Prostate gland (tissue), 2 donors: ENCODE results near the gene RFX2. TPM values are rescaled to one million over a fixed set of nuclear protein-coding genes. Genes with fewer than 3 reads are reported as not detected.

Experiments
- DNase-seq: peaks from one replicate; pipeline ENCODE4 v3.0.0-alpha.2; 2019; ENCODE audit warnings: low spot score
- H3K27ac ChIP-seq, 2 donors: fragments of 200-600 bp; sonication (generic); 2 replicates each; pipeline ENCODE4 v1.5.1; 2017 to 2019
- H3K27me3 ChIP-seq: fragments of 200-600 bp; sonication (generic); replicated peaks from 2 replicates; pipeline ENCODE4 v1.5.1; 2019; ENCODE audit not compliant: insufficient read depth
- H3K36me3 ChIP-seq, 2 donors: fragments of 200-600 bp; sonication (generic); 1 replicate in 1 of 2; 2 replicates in 1 of 2; pipeline versions ENCODE4 v1.5.1 to v1.8.1; 2017 to 2019
- H3K4me1 ChIP-seq: fragments of 200-600 bp; sonication (generic); replicated peaks from 2 replicates; pipeline ENCODE4 v1.5.1; 2019
- H3K4me3 ChIP-seq, 2 donors: fragments of 200-600 bp; sonication (generic); 2 replicates each; pipeline ENCODE4 v1.5.1; 2017 to 2019
- H3K9me3 ChIP-seq: fragments of 200-600 bp; sonication (generic); 2 replicates; pipeline ENCODE4 v1.5.1; 2017
- CTCF ChIP-seq, 4 experiments: fragments of 200-600 bp in 2 of 4; fragments of 450-650 bp in 2 of 4; sonication (generic) in 2 of 4; IDR thresholded peaks; 1 replicate in 3 of 4; 2 replicates in 1 of 4; pipeline ENCODE4 v1.5.1; 2016 to 2019; ENCODE audit warnings: antibody characterized with exemption in 4 of 4, mild to moderate bottlenecking in 2 of 4, moderate library complexity in 2 of 4
- POLR2A ChIP-seq: fragments of 450-650 bp; IDR thresholded peaks from one replicate; pipeline ENCODE4 v1.6.1; 2016; ENCODE audit warnings: antibody characterized with exemption, mild to moderate bottlenecking
- POLR2AphosphoS5 ChIP-seq: sonication (generic); formaldehyde crosslinking; IDR thresholded peaks from one replicate; pipeline ENCODE4 v1.6.1; 2017; ENCODE audit warnings: antibody characterized with exemption
- whole genome bisulfite sequencing: methylation state at CpG from one replicate; pipeline ENCODE4 v1.1.5; 2018; 5-methylcytosine and 5-hydroxymethylcytosine counted together
- intact Hi-C: fragments of 100-400 bp; cut with DNase I; formaldehyde crosslinking; loops from one replicate; pipeline ENCODE4 v1.14.2; 2022
- total RNA-seq, 2 donors: library from RNA; depleted of rRNA; stranded (reverse); fragments of >200 nt; gene quantifications; one replicate each; pipeline ENCODE4 v1.1.0, GENCODE V29; 2016

The RFX2 gene
- total RNA-seq, 2 donors from 2014 or later, result 13.4 to 25.3 TPM

- TF ChIP-seq CTCF (IDR thresholded peaks at IDR 0.05) (peak; percentile 67 to 91 (median 76)), POLR2AphosphoS5 (peak; percentile 20), POLR2A (no peak)
Measured at GRCh38 chr19:6125571-6125989, 15.3 kb upstream of the RFX2 start.

GRCh38 chr19:6119031-6119430 lies 8.7 kb upstream of the RFX2 start:
- Histone ChIP-seq H3K36me3 (no peaks in the 10 kb centered on the region), H3K9me3 (no peaks in the 10 kb centered on the region), H3K4me1 (no peaks in the 10 kb centered on the region), H3K27me3 (no peaks in the 10 kb centered on the region), H3K4me3 (no peak overlapping the region), H3K27ac (no peak overlapping the region)
- DNase-seq, result no peak
- intact Hi-C loops, result no loop called here
- TF ChIP-seq CTCF (IDR thresholded peaks at IDR 0.05), result no peak

More at GRCh38 chr19:6125571-6125989, 15.3 kb upstream of the RFX2 start:
- peak; percentile 41 for DNase-seq
- no peaks in the 10 kb centered on the region for H3K4me1 ChIP-seq
- no peak overlapping the region for H3K27ac ChIP-seq
- H3K4me3 ChIP-seq, result no peak overlapping the region
- intact Hi-C loops, result loop anchor here (1.0 to 10.0 kb wide), 2 partner anchors 77 to 141 kb away; no protein-coding TSS in a partner anchor
- no peaks in the 10 kb centered on the region for H3K36me3 ChIP-seq
- WGBS, result 29% methylated on average over 6 of the region's 6 CpGs
- H3K27me3 ChIP-seq, result no peaks in the 10 kb centered on the region
- H3K9me3 ChIP-seq, result no peaks in the 10 kb centered on the region

- Histone ChIP-seq H3K4me1 (no peaks in the 10 kb centered on the region), H3K36me3 (no peaks in the 10 kb centered on the region), H3K9me3 (no peaks in the 10 kb centered on the region), H3K27me3 (no peaks in the 10 kb centered on the region), H3K4me3 (no peak overlapping the region), H3K27ac (no peak overlapping the region)
- WGBS, result 82% methylated on average over 2 of the region's 2 CpGs
- TF ChIP-seq POLR2A (no peak), CTCF (IDR thresholded peaks at IDR 0.05) (no peak), POLR2AphosphoS5 (no peak)
- intact Hi-C loops, result no loop called here
- no peak for DNase-seq
Measured at GRCh38 chr19:6118043-6118442, 7.7 kb upstream of the RFX2 start.

GRCh38 chr19:6117534-6117933 lies 7.2 kb upstream of the RFX2 start:
- Histone ChIP-seq H3K36me3 (no peaks in the 10 kb centered on the region), H3K4me3 (no peak overlapping the region), H3K9me3 (no peaks in the 10 kb centered on the region), H3K27me3 (no peaks in the 10 kb centered on the region), H3K27ac (no peak overlapping the region), H3K4me1 (no peaks in the 10 kb centered on the region)
- intact Hi-C loops, result no loop called here
- DNase-seq, result no peak
- no peak for TF ChIP-seq POLR2A
- no peak for TF ChIP-seq POLR2AphosphoS5
- no peak for TF ChIP-seq CTCF (IDR thresholded peaks at IDR 0.05)

- no peaks in the 10 kb centered on the region for H3K4me1 ChIP-seq
- DNase-seq, result no peak
- no peak overlapping the region for H3K4me3 ChIP-seq
- H3K27ac ChIP-seq, result no peak overlapping the region
- no peaks in the 10 kb centered on the region for H3K27me3 ChIP-seq
- H3K36me3 ChIP-seq, result no peaks in the 10 kb centered on the region
- intact Hi-C loops, result no loop called here
- TF ChIP-seq POLR2A (no peak), POLR2AphosphoS5 (no peak), CTCF (IDR thresholded peaks at IDR 0.05) (no peak)
- 89% methylated on average over 4 of the region's 4 CpGs for WGBS
- no peaks in the 10 kb centered on the region for H3K9me3 ChIP-seq
Measured at GRCh38 chr19:6116749-6117430, 6.6 kb upstream of the RFX2 start.
